Lung (tissue), 12 donors: ENCODE data around the gene PLCB3. TPM values are rescaled to one million over a fixed set of nuclear protein-coding genes. Genes with fewer than 3 reads are reported as not detected.
A peak's percentile ranks its signal among the peaks of the same experiment; 100 is the strongest.

Source experiments
- ATAC-seq: fragments of 200-7000 bp; cut with Tn5 transposase; one replicate; pipeline ENCODE4 v1.9.1; 2020; ENCODE audit warnings: moderate number of reproducible peaks; ENCODE audit not compliant: insufficient read depth, low FRiP score
- DNase-seq, 3 donors: peaks; one replicate each; pipeline ENCODE4 v3.0.0-alpha.2; 2013 to 2017
- H3K27ac ChIP-seq, 2 donors: one replicate each; pipeline ENCODE4 v1.5.1; 2013; ENCODE audit warnings: mild to moderate bottlenecking in 2 of 2, moderate library complexity in 2 of 2, control low read depth in 1 of 2, inconsistent platforms in 1 of 2, low read depth in 1 of 2, low read length in 1 of 2
- H3K27me3 ChIP-seq, 3 donors: one replicate each; pipeline ENCODE4 v1.5.1; 2013; ENCODE audit warnings: low read length in 2 of 3; ENCODE audit not compliant: control insufficient read depth in 3 of 3, insufficient read depth in 3 of 3
- H3K36me3 ChIP-seq, 4 donors: one replicate each; pipeline ENCODE4 v1.5.1; 2013; ENCODE audit warnings: low read length in 4 of 4, mild to moderate bottlenecking in 1 of 4, moderate library complexity in 1 of 4; ENCODE audit not compliant: control insufficient read depth in 4 of 4, insufficient read depth in 4 of 4
- H3K4me1 ChIP-seq, 5 donors: one replicate each; pipeline ENCODE4 v1.5.1; 2013; ENCODE audit warnings: low read length in 5 of 5, mild to moderate bottlenecking in 2 of 5, moderate library complexity in 1 of 5; ENCODE audit not compliant: control insufficient read depth in 5 of 5, insufficient read depth in 5 of 5
- H3K4me3 ChIP-seq: one replicate; pipeline ENCODE4 v1.5.1; 2013; ENCODE audit warnings: mild to moderate bottlenecking, control low read depth, moderate library complexity
- H3K9ac ChIP-seq, 2 donors: one replicate each; pipeline ENCODE4 v1.5.1; 2013; ENCODE audit warnings: low read length in 2 of 2, control low read depth in 1 of 2; ENCODE audit not compliant: insufficient read depth in 1 of 2
- H3K9me3 ChIP-seq, 4 donors: one replicate each; pipeline ENCODE4 v1.5.1; 2013; ENCODE audit warnings: low read length in 3 of 4, mild to moderate bottlenecking in 1 of 4, moderate library complexity in 1 of 4; ENCODE audit not compliant: control insufficient read depth in 4 of 4, insufficient read depth in 3 of 4
- whole genome bisulfite sequencing, 2 donors: extraction: QIAGEN DNeasy Blood & Tissue Kit; methylation state at CpG; one replicate each; pipeline ENCODE4 v1.1.7; 2013; 5-methylcytosine and 5-hydroxymethylcytosine counted together
- polyA plus RNA-seq, 2 donors: library from polyadenylated mRNA; stranded (reverse); fragments of 200-250 nt; gene quantifications; one replicate each; pipeline ENCODE4 v1.2.1, GENCODE V29; 2013
- total RNA-seq, 2 donors: library from RNA; depleted of rRNA in 1 of 2; stranded (reverse); fragments of >200 nt in 1 of 2; gene quantifications; one replicate each; pipeline ENCODE4 v1.2.1, GENCODE V29; 2014 to 2021
- TF ChIP-seq, protein P1 (sequence below): IDR thresholded peaks from 2 replicates; pipeline ENCODE4 v1.5.1; 2012; ENCODE audit warnings: mild to moderate bottlenecking; ENCODE audit errors: control extremely low read depth, extremely low read depth
- donor health status: control.
- donor health status: control.
- donor health status: Bipolar disorder and iron deficiency.
- donor health status: healthy.
- donor health status: DM: yes; HTN: yes; CAD: no.

The PLCB3 gene
- total and polyA plus RNA-seq, 4 donors: 15.0 to 32.0 (median 17.6) TPM

DNA sequence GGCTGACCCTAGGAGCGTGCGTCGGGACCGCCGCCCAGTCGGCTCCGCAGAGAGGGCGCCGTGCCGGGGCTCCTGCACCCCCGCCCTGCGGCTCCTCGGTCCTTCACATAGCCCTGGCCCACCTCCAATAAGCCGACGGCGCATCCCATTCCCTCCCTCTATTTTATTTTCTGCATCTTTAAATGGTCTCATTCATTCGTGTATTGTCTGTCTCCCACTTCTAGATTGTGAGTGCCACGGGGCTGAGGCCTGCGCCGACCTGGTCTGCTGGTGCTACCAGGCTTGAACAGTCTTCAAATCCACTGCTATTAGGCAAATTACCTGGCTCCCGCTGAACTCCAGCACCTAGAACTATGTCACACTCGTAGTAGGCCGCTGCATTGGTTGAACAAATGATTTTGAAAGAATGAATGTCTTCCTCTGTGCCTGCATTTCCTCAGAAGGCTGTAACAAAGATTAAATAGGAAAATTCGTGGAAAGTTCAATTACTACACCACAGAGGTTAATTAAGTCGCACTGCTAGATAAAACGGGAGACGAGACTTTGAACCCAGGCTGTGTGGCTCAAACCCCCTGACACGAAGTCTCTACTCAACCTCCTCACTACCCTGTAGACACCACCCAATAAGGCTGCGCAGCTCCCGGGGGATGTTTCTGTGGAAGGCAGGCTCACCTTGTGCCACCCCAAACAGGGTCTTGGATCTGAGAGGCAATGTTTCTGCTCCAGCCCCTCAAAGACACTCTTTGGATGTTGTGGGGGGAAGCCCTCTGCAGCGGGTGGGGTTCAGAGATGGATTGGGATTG is 3.4 kb upstream of the PLCB3 start:
- 46% methylated on average over 31 of the region's 31 CpGs for WGBS, 2 donors

DNA sequence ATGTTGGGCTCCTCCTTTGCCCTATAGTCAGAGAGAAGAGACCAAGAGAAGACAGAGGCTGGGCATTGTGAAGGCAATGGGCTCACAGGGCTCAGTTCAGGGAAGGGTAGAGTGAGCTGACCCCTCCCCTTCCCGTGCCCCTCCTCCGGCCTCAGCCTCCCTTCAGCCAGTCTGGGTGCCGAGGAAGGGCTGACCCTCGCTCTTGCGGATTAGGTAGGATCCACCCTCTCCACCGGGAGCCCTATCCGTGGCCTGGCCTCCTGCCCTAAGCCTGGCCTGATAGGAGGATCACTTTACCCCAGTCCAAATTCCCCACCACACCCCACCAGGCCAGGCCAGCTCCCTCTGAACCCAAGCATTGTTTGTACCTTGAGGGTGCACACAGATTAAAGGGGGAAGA is 2.8 kb upstream of the PLCB3 start:
- no peak for ATAC-seq
- Histone ChIP-seq H3K4me1 (peaks cover 0 to 34% (median 14%) of the 10 kb centered on the region in 5 donors), H3K9ac (no peak overlapping the region), H3K27ac (no peak overlapping the region), H3K36me3 (peaks cover 0 to 7% (median 1%) of the 10 kb centered on the region in 4 donors), H3K9me3 (no peaks in the 10 kb centered on the region), H3K27me3 (no peaks in the 10 kb centered on the region), H3K4me3 (no peak overlapping the region)
- TF ChIP-seq, protein P1, sequence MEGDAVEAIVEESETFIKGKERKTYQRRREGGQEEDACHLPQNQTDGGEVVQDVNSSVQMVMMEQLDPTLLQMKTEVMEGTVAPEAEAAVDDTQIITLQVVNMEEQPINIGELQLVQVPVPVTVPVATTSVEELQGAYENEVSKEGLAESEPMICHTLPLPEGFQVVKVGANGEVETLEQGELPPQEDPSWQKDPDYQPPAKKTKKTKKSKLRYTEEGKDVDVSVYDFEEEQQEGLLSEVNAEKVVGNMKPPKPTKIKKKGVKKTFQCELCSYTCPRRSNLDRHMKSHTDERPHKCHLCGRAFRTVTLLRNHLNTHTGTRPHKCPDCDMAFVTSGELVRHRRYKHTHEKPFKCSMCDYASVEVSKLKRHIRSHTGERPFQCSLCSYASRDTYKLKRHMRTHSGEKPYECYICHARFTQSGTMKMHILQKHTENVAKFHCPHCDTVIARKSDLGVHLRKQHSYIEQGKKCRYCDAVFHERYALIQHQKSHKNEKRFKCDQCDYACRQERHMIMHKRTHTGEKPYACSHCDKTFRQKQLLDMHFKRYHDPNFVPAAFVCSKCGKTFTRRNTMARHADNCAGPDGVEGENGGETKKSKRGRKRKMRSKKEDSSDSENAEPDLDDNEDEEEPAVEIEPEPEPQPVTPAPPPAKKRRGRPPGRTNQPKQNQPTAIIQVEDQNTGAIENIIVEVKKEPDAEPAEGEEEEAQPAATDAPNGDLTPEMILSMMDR: no peak
- WGBS, 2 donors: 77 to 92% methylated on average over 7 of the region's 7 CpGs
- no peak for DNase-seq

More for the DNA sequence above, 3.4 kb upstream of the PLCB3 start:
- Histone ChIP-seq H3K27me3 (no peaks in the 10 kb centered on the region), H3K9ac (no peak overlapping the region), H3K9me3 (no peaks in the 10 kb centered on the region), H3K27ac (peak overlapping the region; percentile 67 to 74), H3K4me1 (peaks cover 0 to 34% (median 14%) of the 10 kb centered on the region in 5 donors), H3K4me3 (peak overlapping the region; percentile 23), H3K36me3 (peaks cover 0 to 10% (median 1%) of the 10 kb centered on the region in 4 donors)
- TF ChIP-seq, protein P1: no peak
- DNase-seq: no peak
- no peak for ATAC-seq

DNA sequence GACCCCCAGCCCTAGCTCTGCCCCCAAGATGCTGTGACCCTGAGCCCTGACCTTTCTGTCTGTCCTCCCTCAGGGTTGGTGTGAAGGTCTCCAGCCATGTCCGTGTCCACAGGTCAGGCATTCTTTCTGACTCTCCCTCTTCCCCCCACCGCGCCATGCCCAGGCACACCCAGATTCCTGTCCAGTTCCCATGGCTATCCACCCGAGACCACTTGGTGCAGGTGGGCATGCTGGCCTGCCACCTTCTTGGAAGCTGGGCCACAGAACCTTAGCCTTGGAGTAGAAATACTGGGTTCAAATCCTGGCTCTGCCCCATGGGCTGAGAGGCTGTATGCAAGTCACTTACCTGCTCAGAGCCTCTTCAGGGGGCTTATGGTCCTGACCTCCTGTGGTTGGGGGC is 2.3 kb upstream of the PLCB3 start:
- WGBS, 2 donors: 96 to 97% methylated on average over 4 of the region's 4 CpGs
- H3K4me1 ChIP-seq: peaks cover 0 to 34% (median 14%) of the 10 kb centered on the region in 5 donors
- TF ChIP-seq, protein P1: no peak

More for the DNA sequence above, 2.3 kb upstream of the PLCB3 start:
- Histone ChIP-seq H3K27ac (no peak overlapping the region), H3K9me3 (no peaks in the 10 kb centered on the region), H3K27me3 (no peaks in the 10 kb centered on the region), H3K9ac (no peak overlapping the region), H3K4me3 (no peak overlapping the region), H3K36me3 (peaks cover 0 to 3% (median 1%) of the 10 kb centered on the region in 4 donors)
- no peak for ATAC-seq
- DNase-seq: no peak
